Heart left ventricle (tissue), 16 donors: Measurements from ENCODE around the gene CCDC27. TPM values are rescaled to one million over a fixed set of nuclear protein-coding genes. Genes with fewer than 3 reads are reported as not detected.

Experiments used
- ATAC-seq, 4 donors: fragments of 200-7000 bp; cut with Tn5 transposase; one replicate each; pipeline ENCODE4 v1.9.1; 2020 to 2022; ENCODE audit warnings: moderate library complexity in 4 of 4, mild to moderate bottlenecking in 3 of 4, moderate number of reproducible peaks in 1 of 4
- DNase-seq, 5 donors: peaks; one replicate each; pipeline ENCODE4 v3.0.0-alpha.2; 2020
- H3K27ac ChIP-seq, 12 donors: fragments of 200-600 bp; sonication (generic) in 4 of 12; one replicate each; pipeline versions ENCODE4 v1.5.0 to v1.8.0; 2016 to 2022; ENCODE audit warnings: mild to moderate bottlenecking in 2 of 12
- H3K27me3 ChIP-seq, 9 donors: fragments of 200-600 bp; sonication (generic) in 2 of 9; one replicate each; pipeline versions ENCODE4 v1.5.1 to v1.8.0; 2016 to 2022; ENCODE audit warnings: mild to moderate bottlenecking in 3 of 9
- H3K36me3 ChIP-seq, 9 donors: fragments of 200-600 bp; sonication (generic) in 2 of 9; one replicate each; pipeline versions ENCODE4 v1.5.0 to v1.8.0; 2018 to 2022; ENCODE audit warnings: mild to moderate bottlenecking in 2 of 9
- H3K4me1 ChIP-seq, 12 donors: fragments of 200-600 bp; sonication (generic) in 4 of 12; one replicate each; pipeline versions ENCODE4 v1.5.0 to v1.8.0; 2016 to 2022; ENCODE audit warnings: mild to moderate bottlenecking in 3 of 12
- H3K4me3 ChIP-seq, 12 donors: fragments of 200-600 bp; sonication (generic) in 4 of 12; one replicate each; pipeline versions ENCODE4 v1.5.0 to v1.8.0; 2017 to 2022; ENCODE audit warnings: mild to moderate bottlenecking in 9 of 12, moderate library complexity in 4 of 12
- H3K9me3 ChIP-seq, 12 donors: fragments of 200-600 bp; sonication (generic) in 4 of 12; one replicate each; pipeline versions ENCODE4 v1.5.0 to v1.8.0; 2016 to 2022; ENCODE audit warnings: mild to moderate bottlenecking in 1 of 12
- POLR2A ChIP-seq, 2 donors: fragments of 450-650 bp; IDR thresholded peaks; one replicate each; pipeline ENCODE4 v1.6.1; 2017; ENCODE audit warnings: antibody characterized with exemption in 2 of 2, mild to moderate bottlenecking in 2 of 2, moderate library complexity in 2 of 2
- WGBS, 4 donors: extraction: QIAGEN DNeasy Blood & Tissue Kit in 2 of 4; methylation state at CpG; one replicate each; pipeline versions ENCODE4 v1.1.5 to v1.1.7; 2013 to 2018; 5-methylcytosine and 5-hydroxymethylcytosine counted together
- intact Hi-C, 10 donors: fragments of 100-400 bp; cut with DNase I; formaldehyde crosslinking; loops; one replicate each; pipeline versions ENCODE4 v1.11.1 to v1.14.2; 2022
- polyA plus RNA-seq, 2 donors: library from polyadenylated mRNA; stranded (reverse); fragments of 200-250 nt; gene quantifications; one replicate each; pipeline ENCODE4 v1.2.3, GENCODE V29; 2013
- total RNA-seq, 9 donors: library from RNA; depleted of rRNA in 2 of 9; stranded (reverse); fragments of >200 nt in 2 of 9; fragmentation: NEBNext Ultra II Directional in 3 of 9; extraction: Animal tissue kit (Norgen Biotek cat#: 25700) in 3 of 9; gene quantifications; one replicate each; pipeline versions ENCODE4 v1.1.0 to v1.2.4, GENCODE V29; 2016 to 2023
- TF ChIP-seq, protein P1 (sequence below), 12 donors: fragments of 200-600 bp; sonication (generic) in 4 of 12; IDR thresholded peaks; one replicate each; pipeline versions ENCODE4 v1.5.0 to v1.8.0; 2018 to 2022; ENCODE audit warnings: antibody characterized with exemption in 12 of 12, mild to moderate bottlenecking in 5 of 12
- donor health status: ischemic (EF 13 %, LVEDD 7.1; RV severe dilation, severe dysfunction).
- donor health status: healthy with polysubstance abuse.
- donor health status: DM: no; HTN: yes; CAD: no.
- donor health status: DM: no; HTN: no; CAD: no.
- donor health status: ischemic (EF 25% LVEDD 6.9; RV normal size, moderate dysfunction).
- donor health status: ischemic (EF 25% LVEDD 5.7; RV mildly dilated, moderate dysfunction).
- donor health status: healthy.
- donor health status: DM: yes; HTN: yes; CAD: no.
- donor health status: ischemic (EF 35%, LVEDD 5.7; RV mildly dilated, moderate dysfunction).
- donor health status: nonischemic (EF 11% LVEDD 7.7; RV severe dilation, severe dysfunction).
- donor health status: DM: yes; HTN: yes; CAD: no.
- donor health status: PGD.
- donor health status: ischemic (EF 29% LVEDD 5.4; RV normal size, mild dysfunction).
- donor health status: nonischemic (EF 23%, LVEDD 6.1; RV moderate dilation, normal function).

Gene CCDC27
- total and polyA plus RNA-seq, 11 donors: not detected

DNA sequence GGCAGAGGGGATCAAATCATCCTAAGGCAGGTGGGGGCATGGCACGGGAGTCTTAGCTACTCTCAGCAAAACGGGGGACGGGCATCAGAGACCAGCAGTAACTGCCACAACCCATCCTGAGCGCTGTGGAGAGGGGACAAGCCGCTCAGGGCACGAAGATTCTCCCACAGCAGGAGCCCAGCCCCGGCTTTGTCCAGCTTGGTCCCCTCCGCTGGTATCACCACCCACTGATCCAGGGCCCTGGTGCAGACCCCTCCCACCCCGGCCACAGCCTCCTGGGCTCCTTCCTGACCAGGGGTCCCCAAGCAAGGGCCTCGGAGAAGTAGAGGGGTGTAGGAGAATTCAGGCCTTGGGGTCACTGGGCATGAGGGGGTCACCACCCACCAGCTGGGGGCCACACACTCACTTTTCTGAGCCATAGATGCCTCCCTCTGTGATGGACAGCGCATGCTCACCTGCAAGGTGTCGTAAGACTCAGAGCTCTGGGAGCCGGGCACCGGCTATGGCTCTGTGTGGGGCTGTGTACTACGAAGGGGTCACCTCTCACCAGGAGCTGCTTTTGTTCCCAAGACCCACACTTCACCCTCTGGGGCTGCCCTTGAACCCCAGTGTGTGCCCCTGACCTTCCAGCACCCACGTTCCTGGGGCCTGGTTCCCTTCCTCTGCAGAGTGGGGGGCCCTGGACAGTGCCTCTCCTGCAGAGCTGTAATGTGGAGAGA is 18.0 kb downstream of the CCDC27 start:
- Histone ChIP-seq H3K27ac (no peak overlapping the region), H3K9me3 (no peaks in the 10 kb centered on the region), H3K4me1 (peaks cover 0 to 43% (median 21%) of the 10 kb centered on the region in 12 donors), H3K36me3 (no peaks in the 10 kb centered on the region), H3K4me3 (no peak overlapping the region), H3K27me3 (peaks cover 0 to 11% (median 0%) of the 10 kb centered on the region in 9 donors)
- no peak for ATAC-seq
- DNase-seq: peak in 1 of 5 donors; percentile 41
- intact Hi-C loops: no loop called here
- WGBS, 4 donors: 86 to 89% (median 89%) methylated on average over 12 to 16 of the region's 16 CpGs
- TF ChIP-seq POLR2A (IDR thresholded peaks at IDR 0.05): no peak
- TF ChIP-seq, protein P1, sequence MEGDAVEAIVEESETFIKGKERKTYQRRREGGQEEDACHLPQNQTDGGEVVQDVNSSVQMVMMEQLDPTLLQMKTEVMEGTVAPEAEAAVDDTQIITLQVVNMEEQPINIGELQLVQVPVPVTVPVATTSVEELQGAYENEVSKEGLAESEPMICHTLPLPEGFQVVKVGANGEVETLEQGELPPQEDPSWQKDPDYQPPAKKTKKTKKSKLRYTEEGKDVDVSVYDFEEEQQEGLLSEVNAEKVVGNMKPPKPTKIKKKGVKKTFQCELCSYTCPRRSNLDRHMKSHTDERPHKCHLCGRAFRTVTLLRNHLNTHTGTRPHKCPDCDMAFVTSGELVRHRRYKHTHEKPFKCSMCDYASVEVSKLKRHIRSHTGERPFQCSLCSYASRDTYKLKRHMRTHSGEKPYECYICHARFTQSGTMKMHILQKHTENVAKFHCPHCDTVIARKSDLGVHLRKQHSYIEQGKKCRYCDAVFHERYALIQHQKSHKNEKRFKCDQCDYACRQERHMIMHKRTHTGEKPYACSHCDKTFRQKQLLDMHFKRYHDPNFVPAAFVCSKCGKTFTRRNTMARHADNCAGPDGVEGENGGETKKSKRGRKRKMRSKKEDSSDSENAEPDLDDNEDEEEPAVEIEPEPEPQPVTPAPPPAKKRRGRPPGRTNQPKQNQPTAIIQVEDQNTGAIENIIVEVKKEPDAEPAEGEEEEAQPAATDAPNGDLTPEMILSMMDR (IDR thresholded peaks at IDR 0.05): no peak

DNA sequence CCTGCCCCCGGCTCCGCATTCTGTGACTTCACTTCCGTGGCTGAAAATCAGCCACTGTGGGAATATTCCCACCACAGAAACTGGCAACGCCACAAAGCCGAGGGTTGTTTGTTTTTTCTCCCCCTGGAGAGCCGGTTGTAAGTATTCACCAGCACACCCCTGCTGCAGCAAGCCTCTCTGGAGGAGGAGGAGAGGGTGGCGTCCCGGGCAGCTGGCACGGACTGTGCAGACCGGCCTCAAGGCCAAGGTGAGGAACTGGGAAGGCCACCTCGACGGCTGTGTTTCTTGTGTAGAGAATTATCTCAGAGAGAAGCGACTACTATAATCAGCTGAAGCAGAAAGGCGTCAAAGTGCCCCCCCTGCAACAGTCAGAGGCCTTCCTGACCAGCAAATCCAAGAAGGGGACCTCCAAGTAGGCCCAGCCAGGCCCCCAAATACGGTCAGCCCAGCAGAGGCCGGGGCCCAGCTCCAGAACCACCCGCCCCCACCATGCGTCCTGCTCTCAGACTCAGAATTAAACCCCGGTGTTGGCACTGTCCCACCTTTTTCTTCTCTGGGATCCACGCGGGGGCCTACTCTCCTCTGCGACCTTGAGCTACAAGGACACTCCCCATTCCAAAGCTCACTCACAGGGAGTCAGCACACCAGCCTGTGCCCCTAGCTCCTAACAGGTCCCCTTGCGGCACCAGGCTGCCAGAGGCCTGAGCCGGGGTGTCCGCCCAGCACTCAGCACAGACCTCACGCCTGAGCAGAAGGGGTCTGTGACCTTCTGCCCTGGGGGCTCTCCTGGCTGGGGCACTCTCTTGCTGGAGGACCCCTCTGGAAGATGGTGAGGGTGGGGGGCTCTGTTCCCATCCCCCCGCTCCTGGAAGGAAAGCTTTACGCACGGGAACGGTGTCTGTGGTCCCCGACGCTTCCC is 19.1 kb downstream of the CCDC27 start:
- H3K36me3 ChIP-seq: no peaks in the 10 kb centered on the region
- no peak for TF ChIP-seq POLR2A (IDR thresholded peaks at IDR 0.05)
- TF ChIP-seq, protein P1 (IDR thresholded peaks at IDR 0.05): no peak
- H3K4me1 ChIP-seq: peaks cover 0 to 55% (median 30%) of the 10 kb centered on the region in 12 donors
- no peaks in the 10 kb centered on the region for H3K9me3 ChIP-seq
- ATAC-seq: no peak
- WGBS, 4 donors: 40 to 56% (median 48%) methylated on average over 24 to 32 of the region's 32 CpGs
- peaks cover 0 to 11% (median 0%) of the 10 kb centered on the region in 9 donors for H3K27me3 ChIP-seq
- H3K4me3 ChIP-seq: peak overlapping the region; percentile 45 to 75 (median 64)
- peak overlapping the region in 7 of 12 donors; percentile 18 to 90 (median 47) for H3K27ac ChIP-seq
- intact Hi-C loops: no loop called here
- DNase-seq: peak in 1 of 5 donors; percentile 56

DNA sequence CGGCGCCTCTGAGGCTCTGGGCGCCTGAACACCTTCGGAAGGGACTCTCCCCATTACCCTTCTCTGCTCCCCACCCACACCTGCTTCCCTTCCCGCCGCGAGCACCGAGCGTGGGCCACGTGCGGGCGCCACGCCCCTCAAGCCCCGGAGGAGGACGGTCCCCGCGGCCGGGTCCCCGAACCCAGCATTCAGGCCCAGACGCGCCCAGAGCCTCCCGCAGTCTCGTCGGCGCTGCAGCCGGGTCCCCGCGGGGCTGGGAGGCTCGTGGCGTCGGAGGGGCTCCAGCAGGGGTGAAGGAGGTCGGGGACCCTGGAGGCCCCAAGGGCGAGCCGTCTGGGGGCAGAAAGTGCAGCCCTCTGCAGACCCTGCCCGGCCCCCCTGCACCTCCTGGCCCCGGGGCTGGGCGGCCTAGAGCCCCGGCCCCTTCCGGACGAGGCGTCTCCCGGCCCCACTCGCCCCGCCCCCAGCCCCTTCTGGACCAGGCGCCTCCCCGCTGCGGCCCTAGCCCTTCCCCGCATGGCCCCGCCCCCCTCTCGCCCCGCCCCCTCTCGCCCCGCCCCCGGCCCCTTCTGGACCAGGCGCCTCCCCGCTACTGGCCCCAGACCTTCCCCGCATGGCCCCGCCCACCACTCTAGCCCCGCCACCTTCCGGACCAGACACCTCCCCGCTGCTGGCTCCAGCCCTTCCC is 19.9 kb downstream of the CCDC27 start:
- no peaks in the 10 kb centered on the region for H3K36me3 ChIP-seq
- H3K27ac ChIP-seq: peak overlapping the region in 10 of 12 donors; percentile 17 to 90 (median 66)
- ATAC-seq (peak; percentile 64 to 85 (median 81)), DNase-seq (peak; percentile 89 to 93 (median 93))
- peak overlapping the region; percentile 45 to 75 (median 64) for H3K4me3 ChIP-seq
- no peaks in the 10 kb centered on the region for H3K9me3 ChIP-seq
- intact Hi-C loops: no loop called here
- peak in 1 of 2 donors; percentile 61 for TF ChIP-seq POLR2A (IDR thresholded peaks at IDR 0.05)
- TF ChIP-seq, protein P1 (IDR thresholded peaks at IDR 0.05): no peak
- peaks cover 0 to 7% (median 0%) of the 10 kb centered on the region in 9 donors for H3K27me3 ChIP-seq
- H3K4me1 ChIP-seq: peaks cover 0 to 56% (median 30%) of the 10 kb centered on the region in 12 donors
- WGBS, 4 donors: 0 to 1% (median 1%) methylated on average over 7 to 61 of the region's 61 CpGs
